DMS53 (cell line): ENCODE data around the gene CDK4.
"Not testable (repeated sequence)": the region's sequence is repeated elsewhere in the genome, so short reads cannot be mapped to it uniquely, and the experiment has no call there.

Source experiments
- DNase-seq: peaks from one replicate; lab custom pipeline; 2025; lab: John Stamatoyannopoulos, UW

CDK4 gene

DNA sequence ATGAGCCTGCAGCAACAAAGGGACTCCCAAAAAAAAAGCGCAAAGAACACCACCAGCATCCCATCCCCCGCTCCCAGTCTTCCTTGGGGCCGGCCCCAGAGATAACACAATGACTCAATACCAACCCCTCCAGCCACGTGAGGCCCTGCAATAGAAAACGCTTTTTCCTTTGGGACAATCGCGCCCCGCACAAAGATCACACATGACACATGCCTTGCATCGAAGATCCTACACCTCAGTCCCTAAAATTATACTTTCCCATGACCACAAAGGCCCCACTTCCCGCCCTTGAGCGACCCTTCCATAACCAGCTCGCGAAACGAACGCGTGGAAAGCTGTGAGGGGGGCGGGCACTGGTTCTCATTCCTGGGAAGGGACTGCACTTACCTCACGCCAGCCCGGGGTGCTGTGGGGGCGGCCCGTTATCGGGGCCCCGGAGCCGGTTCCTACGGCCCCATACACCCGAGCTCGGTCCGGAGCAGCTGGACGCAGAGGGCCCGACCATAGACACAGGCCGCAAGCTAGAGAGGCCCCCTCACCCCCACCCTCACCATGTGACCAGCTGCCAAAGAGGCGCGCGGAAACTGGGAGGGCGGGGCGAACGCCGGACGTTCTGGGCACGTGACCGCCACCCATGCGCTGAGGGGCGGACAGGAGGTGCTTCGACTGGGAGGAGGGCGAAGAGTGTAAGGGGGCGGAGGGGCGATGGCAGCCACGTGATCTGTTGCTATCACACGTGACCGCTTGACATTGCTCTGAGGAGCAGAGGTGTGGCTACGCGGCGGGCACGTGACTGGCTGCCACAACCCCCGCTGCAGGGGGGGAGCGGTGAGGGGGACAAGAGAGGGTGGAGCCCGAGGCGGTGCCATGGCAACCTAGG lies at the start of gene CDK4:
Gene CDK4, minus strand, starts transcription at position 523 of the 880 bp plus-strand sequence. CDS start 593 bp downstream, outside the sequence.
- DNase-seq = peak; percentile 100

- DNase-seq = no peak
These were observed 48.9 kb upstream of the CDK4 start for GRCh38 chr12:57800965-57801364.

GRCh38 chr12:57797933-57798332 lies 45.8 kb upstream of the CDK4 start:
- DNase-seq = no peak

DNA sequence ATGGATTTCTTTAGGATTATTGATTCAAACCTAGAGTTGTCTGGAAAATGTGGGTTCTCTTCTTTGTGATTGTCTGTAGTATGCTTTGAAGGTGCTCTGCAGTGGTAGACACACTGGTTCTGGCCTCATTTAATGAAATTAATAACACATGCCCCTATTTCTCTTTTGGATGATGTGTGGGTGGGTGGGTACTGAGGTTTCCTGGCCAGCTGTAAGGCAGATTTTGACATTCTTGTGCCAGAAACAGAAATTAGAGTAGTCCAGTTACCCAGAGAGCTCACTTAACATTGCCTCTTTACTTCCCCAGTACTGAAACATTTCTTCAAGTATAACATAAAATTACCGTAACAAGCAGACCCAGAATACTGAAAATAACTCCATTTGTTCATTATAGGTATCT lies 44.9 kb upstream of the CDK4 start:
- DNase-seq = no peak

DNA sequence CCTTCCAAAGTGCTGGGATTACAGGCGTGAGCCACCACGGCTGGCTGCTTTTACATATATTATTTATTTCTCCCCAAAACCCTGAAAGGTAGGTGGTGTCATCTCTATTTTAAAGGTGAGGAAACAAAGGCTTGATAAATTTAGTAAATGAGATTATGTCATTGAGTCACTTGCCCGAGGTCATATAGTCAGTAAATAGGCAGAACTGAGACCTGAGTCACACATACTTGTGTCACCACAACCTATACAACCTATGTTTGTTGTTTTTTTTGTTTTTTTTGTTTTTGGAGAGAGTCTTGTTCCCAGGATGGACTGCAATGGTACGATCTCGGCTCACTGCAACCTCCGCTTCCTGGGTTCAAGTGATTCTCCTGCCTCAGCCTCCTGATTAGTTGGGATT lies 43.2 kb upstream of the CDK4 start:
- DNase-seq = peak; percentile 27

DNA sequence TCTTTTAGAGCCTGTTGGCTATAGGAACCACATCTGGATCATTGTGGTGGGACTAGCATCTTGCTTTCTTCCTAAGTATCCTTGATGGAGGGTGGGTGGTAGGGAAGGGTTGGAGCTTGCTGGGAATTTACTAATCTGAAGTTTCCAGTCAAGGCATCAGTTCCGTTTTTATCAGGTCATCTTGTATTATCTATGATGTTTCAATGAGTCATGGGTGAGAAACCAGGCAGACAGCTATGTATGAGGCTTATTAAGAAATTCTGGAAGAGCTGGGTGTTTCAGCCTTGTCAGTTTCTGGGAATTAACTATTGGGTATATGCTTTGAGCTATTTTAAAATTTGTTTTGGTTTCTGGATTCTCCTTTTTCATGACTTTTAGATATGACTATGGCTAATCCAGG lies 41.8 kb upstream of the CDK4 start:
- DNase-seq = no peak

- no peak for DNase-seq
These were observed 31.8 kb upstream of the CDK4 start for GRCh38 chr12:57783861-57784260.

- no peak for DNase-seq
These were observed 31.3 kb upstream of the CDK4 start for GRCh38 chr12:57783466-57783801.

GRCh38 chr12:57782608-57783465 lies 30.7 kb upstream of the CDK4 start, which contains the start of gene TSFM:
TSS of gene TSFM (plus strand) at chr12:57782787. CDS start at chr12:57782802, 15 bp downstream.
- peak; percentile 99 for DNase-seq

- peak; percentile 76 for DNase-seq
These were observed 30.1 kb upstream of the CDK4 start for GRCh38 chr12:57782243-57782607.

- DNase-seq = no peak
These were observed 29.7 kb upstream of the CDK4 start for GRCh38 chr12:57781801-57782200.

DNA sequence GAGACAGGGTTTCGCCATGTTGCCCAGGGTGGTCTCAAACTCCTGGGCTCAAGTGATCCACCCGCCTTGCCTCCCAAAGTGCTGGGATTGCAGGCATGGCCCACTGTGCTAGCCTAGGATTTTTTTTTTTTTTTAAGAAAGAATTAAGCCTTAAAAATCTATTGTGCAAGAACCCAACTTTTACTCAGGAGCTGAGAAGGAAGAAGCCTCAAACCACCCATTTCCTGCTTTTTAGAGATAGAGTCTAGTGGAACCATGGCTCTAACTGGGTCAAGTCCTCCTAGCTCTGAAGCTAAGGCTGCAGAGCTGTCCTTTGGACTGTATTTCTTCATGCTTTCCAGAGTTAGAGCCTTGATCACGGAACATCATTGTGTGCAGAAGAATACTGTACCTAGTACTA lies 29.1 kb upstream of the CDK4 start:
- DNase-seq = no peak

DNA sequence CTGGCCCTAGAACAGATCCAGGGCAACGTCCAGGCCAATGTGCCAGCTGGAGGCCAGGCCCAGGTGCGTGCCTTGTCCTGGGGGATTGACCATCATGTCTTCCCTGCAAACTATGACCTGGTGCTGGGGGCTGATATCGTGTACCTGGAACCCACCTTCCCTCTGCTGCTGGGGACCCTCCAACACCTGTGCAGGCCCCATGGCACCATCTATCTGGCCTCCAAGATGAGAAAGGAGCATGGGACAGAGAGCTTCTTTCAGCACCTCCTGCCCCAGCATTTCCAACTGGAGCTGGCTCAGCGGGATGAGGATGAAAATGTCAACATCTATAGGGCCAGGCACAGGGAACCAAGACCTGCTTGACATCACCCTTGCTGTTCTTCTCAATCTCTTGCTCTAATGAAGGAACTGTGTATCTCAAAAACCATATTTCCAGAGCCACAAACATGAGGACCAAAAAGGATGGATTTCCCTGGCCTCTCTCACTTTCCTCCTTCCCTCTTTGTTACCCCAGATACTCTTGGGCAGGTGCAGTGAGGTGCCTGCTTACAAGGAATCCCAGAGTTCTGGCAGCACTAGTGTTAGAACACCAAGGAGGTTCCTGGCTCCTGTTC lies 28.3 kb upstream of the CDK4 start:
- no peak for DNase-seq

- DNase-seq = no peak
These were observed 27.6 kb upstream of the CDK4 start for GRCh38 chr12:57779736-57780135.

DNA sequence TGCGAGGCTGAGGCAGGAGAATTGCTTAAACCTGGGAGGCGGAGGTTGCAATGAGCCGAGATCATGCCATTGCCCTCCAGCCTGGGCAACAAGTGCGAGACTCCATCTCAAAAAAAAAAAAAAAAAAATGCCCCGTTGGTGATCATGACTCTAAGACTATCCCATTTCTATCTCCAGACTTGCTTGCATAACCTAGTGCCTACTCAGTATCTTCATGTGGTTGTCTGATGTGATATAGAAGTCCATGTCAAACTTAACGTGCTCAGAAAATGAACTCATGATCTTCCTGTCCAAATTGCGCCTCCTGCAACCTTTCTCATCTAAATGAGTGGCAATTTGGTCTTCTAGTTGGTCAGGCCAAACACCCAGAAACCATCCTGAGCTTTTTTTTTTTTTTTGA lies 25.8 kb upstream of the CDK4 start:
- DNase-seq = no peak

GRCh38 chr12:57777367-57777766 lies 25.3 kb upstream of the CDK4 start:
- no peak for DNase-seq

DNA sequence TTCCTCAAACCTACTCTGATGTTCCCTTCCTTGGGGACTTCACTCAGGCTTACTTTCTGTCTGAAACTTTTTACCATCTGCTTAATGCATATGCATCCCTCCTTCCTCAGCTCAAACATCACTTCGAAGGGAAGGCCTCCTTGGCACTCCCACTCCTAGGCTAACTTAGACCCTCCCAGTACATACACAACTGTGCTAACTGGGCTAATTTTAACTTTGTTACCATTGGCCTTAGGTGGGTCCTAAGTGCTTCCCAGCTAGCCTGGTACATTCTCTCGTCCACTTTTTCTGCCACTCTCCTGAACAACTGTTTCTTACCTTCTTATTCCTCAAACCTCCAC lies 24.1 kb upstream of the CDK4 start:
- DNase-seq = no peak

- peak; percentile 42 for DNase-seq
These were observed 23.6 kb upstream of the CDK4 start for GRCh38 chr12:57775563-57776246.

DNA sequence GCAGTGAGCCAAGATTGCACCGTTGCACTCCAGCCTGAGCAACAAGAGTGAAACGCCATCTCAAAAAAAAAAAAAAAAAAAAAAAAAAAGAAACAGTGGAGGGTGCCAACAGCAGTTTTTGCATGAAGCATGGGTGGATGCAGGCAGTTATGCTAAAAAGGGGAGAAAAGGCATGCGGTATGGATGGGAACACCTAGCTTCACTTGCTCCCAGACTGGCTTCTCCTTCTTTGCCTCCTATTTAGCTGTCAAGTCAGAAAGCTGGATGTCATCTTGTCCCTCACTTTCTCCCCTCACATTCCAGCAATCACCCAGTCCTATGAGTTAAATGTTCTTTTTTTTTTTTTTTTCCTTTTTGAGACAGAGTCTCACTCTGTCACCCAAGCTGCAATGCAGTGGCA lies 22.9 kb upstream of the CDK4 start:
- no peak for DNase-seq

DNA sequence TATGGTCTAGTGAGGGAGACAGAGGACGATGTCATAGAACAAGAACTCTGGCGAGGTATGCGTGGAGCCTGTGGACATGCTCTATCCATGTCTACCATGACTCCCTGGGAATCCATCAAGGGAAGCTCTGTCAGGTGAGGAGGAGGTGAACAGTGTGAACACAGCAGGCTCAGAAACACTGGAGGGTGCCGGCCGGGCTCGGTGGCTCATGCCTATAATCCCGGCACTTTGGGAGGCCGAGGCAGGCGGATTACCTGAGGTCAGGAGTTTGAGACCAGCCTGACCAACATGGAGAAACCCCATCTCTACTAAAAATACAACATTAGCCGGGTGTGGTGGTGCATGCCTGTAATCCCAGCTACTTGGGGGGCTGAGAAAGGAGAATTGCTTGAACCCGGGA lies 22.5 kb upstream of the CDK4 start:
- DNase-seq = not testable (repeated sequence)

GRCh38 chr12:57772429-57773322 lies 20.6 kb upstream of the CDK4 start, which contains the start of gene EEF1AKMT3:
TSS of gene EEF1AKMT3 (plus strand) at chr12:57772614. CDS start at chr12:57772725, 111 bp downstream.
- peak; percentile 92 for DNase-seq
